ENCODE results near the gene SUPT3H. TPM values are rescaled to one million over a fixed set of nuclear protein-coding genes. Genes with fewer than 3 reads are reported as not detected.

The SUPT3H gene
- total and polyA plus RNA-seq, 2 of the 8 experiments (the other 6 are each of a cell fraction or from before 2014, with no cell fraction given) = 18.8 to 23.0 TPM

GRCh38 chr6:45366534-45366933 lies 11.2 kb downstream of the SUPT3H start:
- H3K4me1 ChIP-seq (replicated peaks in 1 of 4; ENCODE audit: control insufficient read depth in 3 of 4, insufficient read depth in 4 of 4, low read length in 3 of 4) = no peaks in the 10 kb centered on the region
- H3K27ac ChIP-seq (ENCODE audit: low read depth, low read length) = no peak overlapping the region
- H3K27me3 ChIP-seq (replicated peaks in 1 of 4; ENCODE audit: control insufficient read depth in 3 of 4, extremely low read depth in 1 of 4, insufficient read depth in 3 of 4, low read length in 3 of 4) = no peaks in the 10 kb centered on the region
- H2AFZ ChIP-seq (ENCODE audit: low read length) = no peak overlapping the region
- no peak overlapping the region for H3K18ac ChIP-seq (ENCODE audit: extremely low read depth, low read length)
- H3K9me3 ChIP-seq (ENCODE audit: insufficient read depth in 2 of 2, low read depth in 1 of 2, low read length in 1 of 2) = no peaks in the 10 kb centered on the region
- POLR2A ChIA-PET (ENCODE audit: partially characterized antibody) = interaction anchor here (1.2 to 3.5 kb wide), 2 partner anchors 9 to 11 kb away, joined by 4 to 20 read pairs; partner anchors contain the start of gene SUPT3H
- no peaks in the 10 kb centered on the region for H3K79me1 ChIP-seq (ENCODE audit: low read depth, low read length)
- H3K23ac ChIP-seq (ENCODE audit: insufficient read length) = no peak overlapping the region
- no peak overlapping the region for H4K8ac ChIP-seq (ENCODE audit: extremely low read depth, insufficient read depth, low read length)
- no peak overlapping the region for H3K4me3 ChIP-seq (ENCODE audit: extremely low read depth in 1 of 4, insufficient read depth in 2 of 4, low read depth in 3 of 4, low read length in 4 of 4)
- no peaks in the 10 kb centered on the region for H3K23me2 ChIP-seq (ENCODE audit: low read depth, low read length)
- no peak overlapping the region for H3K56ac ChIP-seq (replicated peaks; ENCODE audit: insufficient read length, low read depth, low read length)
- H3K4me2 ChIP-seq (ENCODE audit: insufficient read depth in 1 of 2, low read depth in 2 of 2, low read length in 2 of 2) = no peak overlapping the region
- H2BK12ac ChIP-seq (ENCODE audit: low read depth, low read length) = no peak overlapping the region
- 100% methylated on average over 1 of the region's 1 CpG; no CpG with 5 or more reads in 1 of the 2 experiments for WGBS, 2 experiments (ENCODE audit: extremely low coverage in 1 of 2, insufficient coverage in 1 of 2, insufficient read length in 1 of 2, insufficient replicate concordance in 2 of 2, low coverage in 1 of 2, low lambda C conversion rate in 2 of 2, missing lambda C conversion rate in 1 of 2)
- no peaks in the 10 kb centered on the region for H3K36me3 ChIP-seq (ENCODE audit: control insufficient read depth in 2 of 4, insufficient read depth in 4 of 4, low read length in 3 of 4)
- H3K9ac ChIP-seq (replicated peaks in 1 of 4; ENCODE audit: extremely low read depth in 1 of 4, low read depth in 3 of 4, low read length in 3 of 4) = no peak overlapping the region
- H2BK15ac ChIP-seq (ENCODE audit: low read length) = no peak overlapping the region
- H2BK120ac ChIP-seq (replicated peaks; ENCODE audit: low read depth, low read length) = no peak overlapping the region
- H3K14ac ChIP-seq (ENCODE audit: insufficient read length) = no peak overlapping the region
- H4K5ac ChIP-seq (ENCODE audit: insufficient read length, low read depth, low read length) = no peak overlapping the region
- H2BK5ac ChIP-seq (ENCODE audit: low read depth, low read length) = no peak overlapping the region
- CTCF ChIA-PET (ENCODE audit: partially characterized antibody) = interaction anchor here (1.6 kb wide), 1 partner anchor 348 kb away, joined by 6 read pairs; no protein-coding TSS in a partner anchor
- no peak overlapping the region for H2BK20ac ChIP-seq (ENCODE audit: low read length)
- DNase-seq (ENCODE audit: low read depth in 1 of 2, low spot score in 2 of 2) (no peak), FAIRE-seq (no peak)
- H4K20me1 ChIP-seq (replicated peaks in 1 of 2; ENCODE audit: control insufficient read depth in 1 of 2, insufficient read depth in 2 of 2, low read length in 2 of 2) = no peaks in the 10 kb centered on the region
- no peak overlapping the region for H2AK5ac ChIP-seq (ENCODE audit: low read depth, low read length)
- no peak overlapping the region for H4K91ac ChIP-seq (replicated peaks; ENCODE audit: insufficient read length, low read length)
- H3K4ac ChIP-seq (replicated peaks; ENCODE audit: insufficient read length, low read depth, low read length) = no peak overlapping the region
- H3K79me2 ChIP-seq (ENCODE audit: control insufficient read depth in 1 of 2, insufficient read depth in 2 of 2, low read length in 2 of 2) = peaks cover 0 to 15% of the 10 kb centered on the region in 2 experiments; a peak in 2 of 4 replicates
- TF ChIP-seq POLR2A (IDR thresholded peaks at IDR 0.05; ENCODE audit: control extremely low read depth in 1 of 2, low read depth in 2 of 2, low read length in 2 of 2) (no peak), SP1 (IDR thresholded peaks at IDR 0.05; ENCODE audit: low read depth, low read length) (no peak), RBBP5 (IDR thresholded peaks at IDR 0.05; ENCODE audit: borderline replicate concordance, low read depth, low read length) (no peak), EGR1 (IDR thresholded peaks at IDR 0.05; ENCODE audit: borderline replicate concordance, low read depth, low read length) (no peak), EP300 (IDR thresholded peaks at IDR 0.05; ENCODE audit: borderline replicate concordance in 1 of 2, low read depth in 2 of 2, low read length in 2 of 2) (no peak), TAF1 (IDR thresholded peaks at IDR 0.05; ENCODE audit: low read depth, low read length) (no peak)
